Lower lobe of right lung (tissue), 2 donors: ENCODE measurements around the gene TGFBI. TPM values are rescaled to one million over a fixed set of nuclear protein-coding genes. Genes with fewer than 3 reads are reported as not detected.

Experiments
- ATAC-seq, 2 donors: fragments of 200-7000 bp; cut with Tn5 transposase; one replicate each; pipeline ENCODE4 v1.9.1; 2020 to 2022; ENCODE audit warnings: mild to moderate bottlenecking in 2 of 2, moderate library complexity in 2 of 2
- DNase-seq: peaks from one replicate; pipeline ENCODE4 v3.0.0-alpha.2; 2020
- H3K27ac ChIP-seq: fragments of 200-600 bp; one replicate; pipeline ENCODE4 v1.8.0; 2022
- H3K27me3 ChIP-seq: fragments of 200-600 bp; one replicate; pipeline ENCODE4 v1.8.0; 2022; ENCODE audit warnings: low read depth
- H3K36me3 ChIP-seq: fragments of 200-600 bp; one replicate; pipeline ENCODE4 v1.8.0; 2022; ENCODE audit warnings: mild to moderate bottlenecking
- H3K4me1 ChIP-seq: fragments of 200-600 bp; one replicate; pipeline ENCODE4 v1.8.0; 2022
- H3K4me3 ChIP-seq: fragments of 200-600 bp; one replicate; pipeline ENCODE4 v1.8.0; 2022; ENCODE audit warnings: mild to moderate bottlenecking
- H3K9me3 ChIP-seq: fragments of 200-600 bp; one replicate; pipeline ENCODE4 v1.8.0; 2022
- CTCF ChIP-seq: fragments of 200-600 bp; IDR thresholded peaks from one replicate; pipeline ENCODE4 v1.8.0; 2022; ENCODE audit warnings: antibody characterized with exemption, mild to moderate bottlenecking
- intact Hi-C: fragments of 100-400 bp; cut with DNase I; formaldehyde crosslinking; loops from one replicate; pipeline ENCODE4 v1.11.0; 2022
- total RNA-seq: library from RNA; stranded (reverse); fragmentation: NEBNext Ultra II Directional; extraction: Animal tissue kit (Norgen Biotek cat#: 25700); gene quantifications from one replicate; pipeline ENCODE4 v1.2.1, GENCODE V29; 2021
- donor health status: DM: no; HTN: yes; CAD: no; lungs with severe emphysema.

TGFBI gene
- total RNA-seq, 1 donor from 2014 or later, result 140 TPM

- intact Hi-C loops, result no loop called here
- Histone ChIP-seq H3K9me3 (no peaks in the 10 kb centered on the region), H3K36me3 (peaks cover 5% of the 10 kb centered on the region), H3K27ac (no peak overlapping the region), H3K27me3 (peaks cover 12% of the 10 kb centered on the region), H3K4me3 (no peak overlapping the region), H3K4me1 (peaks cover 56% of the 10 kb centered on the region)
- TF ChIP-seq CTCF, result no peak
- DNase-seq (no peak), ATAC-seq (no peak)
Measured at GRCh38 chr5:136031711-136032110, 2.9 kb downstream of the TGFBI start.

- Histone ChIP-seq H3K27me3 (peaks cover 12% of the 10 kb centered on the region), H3K27ac (no peak overlapping the region), H3K4me3 (no peak overlapping the region), H3K9me3 (no peaks in the 10 kb centered on the region), H3K36me3 (peaks cover 5% of the 10 kb centered on the region), H3K4me1 (peaks cover 65% of the 10 kb centered on the region)
- intact Hi-C loops, result no loop called here
- no peak for ATAC-seq
- DNase-seq, result no peak
- no peak for TF ChIP-seq CTCF
Measured at GRCh38 chr5:136032564-136032963, 3.8 kb downstream of the TGFBI start.

- DNase-seq, result no peak
- intact Hi-C loops, result no loop called here
- TF ChIP-seq CTCF, result no peak
- Histone ChIP-seq H3K27ac (no peak overlapping the region), H3K4me1 (peaks cover 69% of the 10 kb centered on the region), H3K4me3 (no peak overlapping the region), H3K9me3 (no peaks in the 10 kb centered on the region), H3K36me3 (peaks cover 5% of the 10 kb centered on the region), H3K27me3 (peaks cover 12% of the 10 kb centered on the region)
- no peak for ATAC-seq
Measured at GRCh38 chr5:136033234-136033633, 4.4 kb downstream of the TGFBI start.

GRCh38 chr5:136033848-136034247 is 5.1 kb downstream of the TGFBI start:
- H3K27ac ChIP-seq, result no peak overlapping the region
- no peak overlapping the region for H3K4me3 ChIP-seq
- peaks cover 9% of the 10 kb centered on the region for H3K27me3 ChIP-seq
- DNase-seq (no peak), ATAC-seq (no peak)
- H3K4me1 ChIP-seq, result peaks cover 63% of the 10 kb centered on the region
- TF ChIP-seq CTCF, result no peak
- no peaks in the 10 kb centered on the region for H3K9me3 ChIP-seq
- intact Hi-C loops, result no loop called here
- peaks cover 5% of the 10 kb centered on the region for H3K36me3 ChIP-seq

- no peak overlapping the region for H3K4me3 ChIP-seq
- no peaks in the 10 kb centered on the region for H3K9me3 ChIP-seq
- H3K4me1 ChIP-seq, result peaks cover 57% of the 10 kb centered on the region
- TF ChIP-seq CTCF, result no peak
- ATAC-seq (peak in 1 of 2 donors; percentile 48), DNase-seq (no peak)
- H3K27ac ChIP-seq, result no peak overlapping the region
- peaks cover 3% of the 10 kb centered on the region for H3K27me3 ChIP-seq
- intact Hi-C loops, result no loop called here
- peaks cover 5% of the 10 kb centered on the region for H3K36me3 ChIP-seq
Measured at GRCh38 chr5:136034492-136034891, 5.7 kb downstream of the TGFBI start.

- intact Hi-C loops, result no loop called here
- Histone ChIP-seq H3K36me3 (peaks cover 5% of the 10 kb centered on the region), H3K4me1 (peaks cover 52% of the 10 kb centered on the region), H3K27ac (no peak overlapping the region), H3K4me3 (no peak overlapping the region), H3K27me3 (no peaks in the 10 kb centered on the region), H3K9me3 (no peaks in the 10 kb centered on the region)
- no peak for ATAC-seq
- TF ChIP-seq CTCF, result no peak
- no peak for DNase-seq
Measured at GRCh38 chr5:136034984-136035383, 6.2 kb downstream of the TGFBI start.
